GM12864 (cell line): ENCODE data around the gene ITPR1.

Source experiments
- DNase-seq: peaks from one replicate; pipeline ENCODE4 v3.0.0-alpha.2; 2011; ENCODE audit warnings: low read depth
- H3K4me3 ChIP-seq: 2 replicates; pipeline ENCODE4 v1.5.1; 2011; ENCODE audit warnings: mild to moderate bottlenecking, low read depth, low read length, control low read depth
- TF ChIP-seq, protein P1 (sequence below): IDR thresholded peaks from 2 replicates; pipeline ENCODE4 v1.5.1; 2011; ENCODE audit warnings: low read depth, mild to moderate bottlenecking, moderate library complexity, low read length, control low read depth, inconsistent platforms; ENCODE audit errors: missing control alignments

The ITPR1 gene

DNA sequence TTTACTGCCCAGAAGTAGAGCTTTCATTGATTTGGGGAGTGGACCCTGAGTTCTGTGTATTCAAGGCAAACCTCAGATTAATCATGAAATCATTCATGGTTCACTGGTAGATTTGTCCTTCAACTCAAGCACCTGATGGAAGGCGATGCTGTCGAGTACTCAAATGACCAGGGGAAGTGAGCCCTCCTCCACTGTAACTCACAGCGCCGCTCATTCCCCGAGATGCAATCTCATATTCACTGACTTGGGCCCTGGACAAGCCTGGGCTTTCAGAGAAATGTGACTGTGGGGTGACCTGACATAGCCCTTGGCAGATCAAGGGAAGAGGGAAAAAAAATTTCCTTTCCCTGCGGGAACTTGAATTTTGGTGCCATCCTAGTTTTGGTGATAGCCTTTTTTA lies 329.4 kb downstream of the ITPR1 start:
- DNase-seq, result no peak
- no peak overlapping the region for H3K4me3 ChIP-seq
- TF ChIP-seq, protein P1, sequence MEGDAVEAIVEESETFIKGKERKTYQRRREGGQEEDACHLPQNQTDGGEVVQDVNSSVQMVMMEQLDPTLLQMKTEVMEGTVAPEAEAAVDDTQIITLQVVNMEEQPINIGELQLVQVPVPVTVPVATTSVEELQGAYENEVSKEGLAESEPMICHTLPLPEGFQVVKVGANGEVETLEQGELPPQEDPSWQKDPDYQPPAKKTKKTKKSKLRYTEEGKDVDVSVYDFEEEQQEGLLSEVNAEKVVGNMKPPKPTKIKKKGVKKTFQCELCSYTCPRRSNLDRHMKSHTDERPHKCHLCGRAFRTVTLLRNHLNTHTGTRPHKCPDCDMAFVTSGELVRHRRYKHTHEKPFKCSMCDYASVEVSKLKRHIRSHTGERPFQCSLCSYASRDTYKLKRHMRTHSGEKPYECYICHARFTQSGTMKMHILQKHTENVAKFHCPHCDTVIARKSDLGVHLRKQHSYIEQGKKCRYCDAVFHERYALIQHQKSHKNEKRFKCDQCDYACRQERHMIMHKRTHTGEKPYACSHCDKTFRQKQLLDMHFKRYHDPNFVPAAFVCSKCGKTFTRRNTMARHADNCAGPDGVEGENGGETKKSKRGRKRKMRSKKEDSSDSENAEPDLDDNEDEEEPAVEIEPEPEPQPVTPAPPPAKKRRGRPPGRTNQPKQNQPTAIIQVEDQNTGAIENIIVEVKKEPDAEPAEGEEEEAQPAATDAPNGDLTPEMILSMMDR, result no peak

DNA sequence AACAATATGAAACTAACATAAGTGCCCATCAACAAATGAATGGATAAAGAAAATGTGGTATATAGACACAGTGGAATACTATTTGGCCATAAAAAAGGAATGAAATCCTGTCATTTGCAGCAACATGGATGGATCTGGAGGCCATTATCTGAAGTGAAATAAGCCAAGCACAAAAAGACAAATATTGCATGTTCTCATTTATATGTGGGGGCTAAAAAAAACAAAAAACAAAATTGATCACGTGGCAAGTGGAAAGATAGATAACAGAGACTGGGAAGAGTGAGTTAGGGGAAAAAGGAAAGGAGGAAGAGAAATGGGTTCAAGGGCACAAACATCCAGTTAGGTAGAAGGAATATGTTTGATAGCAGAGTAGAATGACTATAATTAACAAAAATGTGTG lies 330.2 kb downstream of the ITPR1 start:
- no peak overlapping the region for H3K4me3 ChIP-seq
- no peak for DNase-seq
- TF ChIP-seq, protein P1, result no peak

DNA sequence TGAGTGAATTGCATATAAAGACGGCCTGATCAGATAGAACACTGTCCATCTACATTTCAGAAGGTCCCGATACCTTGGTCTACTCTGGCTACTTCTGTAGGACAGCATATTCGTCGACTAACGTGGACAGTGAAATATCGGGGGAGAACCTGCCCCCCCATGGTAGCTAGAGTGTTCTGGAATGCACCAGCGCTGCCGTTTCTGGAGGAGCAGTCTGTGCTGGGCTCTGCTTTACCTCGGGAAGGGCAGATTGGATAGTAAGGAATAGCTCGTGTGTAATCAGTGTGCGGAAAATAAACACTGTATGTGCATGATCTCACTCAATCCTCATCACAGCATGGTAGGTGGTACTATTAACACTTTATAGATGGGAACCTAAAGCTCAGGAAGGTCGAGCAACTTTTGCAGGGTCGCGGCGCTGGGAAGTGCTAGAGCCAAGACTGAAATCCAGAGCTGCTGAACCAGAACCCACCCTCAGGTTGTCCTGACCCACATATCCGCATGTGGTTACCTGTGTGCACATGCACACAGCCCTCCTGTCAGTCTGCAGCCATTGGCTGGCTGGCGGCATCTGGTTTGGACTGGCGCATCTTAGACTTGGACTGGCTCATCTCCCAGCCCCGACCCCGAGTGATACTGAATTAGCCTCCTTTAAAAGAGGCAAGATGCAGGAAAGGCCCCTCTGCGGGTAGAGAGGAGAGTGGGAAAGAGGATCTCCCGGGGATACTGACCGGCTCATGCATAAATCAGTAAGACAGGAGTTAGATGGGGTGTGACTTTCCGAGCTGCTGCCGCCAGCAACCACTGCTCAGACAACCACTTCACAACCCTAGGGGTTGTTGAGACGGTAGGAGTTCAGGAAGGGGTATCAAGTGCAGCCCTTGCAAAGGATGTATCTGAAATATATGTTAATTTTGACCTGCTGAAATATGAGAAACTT lies 331.1 kb downstream of the ITPR1 start:
- DNase-seq, result no peak
- TF ChIP-seq, protein P1, result no peak
- H3K4me3 ChIP-seq, result no peak overlapping the region

DNA sequence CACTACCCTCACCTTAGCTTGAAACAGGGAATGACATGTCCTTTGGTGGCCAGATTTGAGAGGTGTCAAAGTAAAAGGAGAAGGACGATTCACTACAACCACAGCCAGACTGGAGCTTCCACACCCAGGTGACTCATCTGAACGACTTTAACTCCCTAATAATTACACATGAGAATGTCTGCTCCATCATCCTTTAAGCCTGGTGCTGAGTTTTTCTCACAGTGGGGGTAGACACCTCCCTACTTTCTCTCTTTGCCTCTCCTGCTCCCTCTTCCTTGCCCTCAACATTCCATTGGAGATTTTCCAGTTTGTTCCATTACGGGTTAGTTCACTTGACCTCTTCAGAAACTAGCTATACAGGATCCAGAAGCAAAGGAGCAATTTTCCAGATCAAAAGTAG lies 331.8 kb downstream of the ITPR1 start:
- H3K4me3 ChIP-seq, result no peak overlapping the region
- DNase-seq, result no peak
- TF ChIP-seq, protein P1, result no peak

DNA sequence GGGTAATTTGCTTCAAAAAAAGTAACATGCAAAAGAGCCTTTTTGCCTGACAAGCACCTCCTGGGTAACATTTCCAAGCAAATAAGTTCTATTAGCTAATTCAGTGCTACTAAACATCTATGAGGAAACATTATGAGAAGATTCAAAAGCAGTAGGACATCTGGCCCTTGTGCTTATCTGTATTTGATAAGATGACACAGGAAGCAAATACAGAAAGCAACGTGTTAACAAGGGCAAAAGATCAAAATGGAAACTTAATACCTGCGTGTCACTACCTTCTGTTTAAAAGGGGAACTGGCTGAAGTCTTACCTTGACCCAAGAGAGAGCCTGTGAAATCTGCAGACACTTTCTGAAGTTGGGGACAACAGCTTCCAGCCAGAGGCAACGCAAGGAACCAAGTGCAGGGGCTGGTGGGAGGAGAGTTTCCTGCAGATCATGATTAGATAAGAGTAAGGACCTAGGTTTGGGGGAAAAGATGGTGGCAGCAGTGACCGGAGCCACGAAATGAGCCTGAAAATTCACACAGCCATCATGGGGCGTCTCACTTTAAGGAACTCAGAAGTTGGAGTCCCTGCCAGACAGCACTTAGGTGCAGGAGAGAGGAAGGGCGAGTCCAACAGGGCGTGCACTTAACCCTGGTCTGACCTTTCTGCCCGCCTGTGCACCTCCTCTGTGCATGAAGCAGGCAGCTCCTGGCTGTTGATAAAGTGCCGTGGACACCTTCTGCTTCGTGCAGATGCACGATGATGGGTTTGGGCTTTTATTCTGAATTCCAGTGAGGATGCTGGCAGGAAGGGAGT lies 332.5 kb downstream of the ITPR1 start:
- DNase-seq, result no peak
- TF ChIP-seq, protein P1, result no peak
- H3K4me3 ChIP-seq, result no peak overlapping the region

DNA sequence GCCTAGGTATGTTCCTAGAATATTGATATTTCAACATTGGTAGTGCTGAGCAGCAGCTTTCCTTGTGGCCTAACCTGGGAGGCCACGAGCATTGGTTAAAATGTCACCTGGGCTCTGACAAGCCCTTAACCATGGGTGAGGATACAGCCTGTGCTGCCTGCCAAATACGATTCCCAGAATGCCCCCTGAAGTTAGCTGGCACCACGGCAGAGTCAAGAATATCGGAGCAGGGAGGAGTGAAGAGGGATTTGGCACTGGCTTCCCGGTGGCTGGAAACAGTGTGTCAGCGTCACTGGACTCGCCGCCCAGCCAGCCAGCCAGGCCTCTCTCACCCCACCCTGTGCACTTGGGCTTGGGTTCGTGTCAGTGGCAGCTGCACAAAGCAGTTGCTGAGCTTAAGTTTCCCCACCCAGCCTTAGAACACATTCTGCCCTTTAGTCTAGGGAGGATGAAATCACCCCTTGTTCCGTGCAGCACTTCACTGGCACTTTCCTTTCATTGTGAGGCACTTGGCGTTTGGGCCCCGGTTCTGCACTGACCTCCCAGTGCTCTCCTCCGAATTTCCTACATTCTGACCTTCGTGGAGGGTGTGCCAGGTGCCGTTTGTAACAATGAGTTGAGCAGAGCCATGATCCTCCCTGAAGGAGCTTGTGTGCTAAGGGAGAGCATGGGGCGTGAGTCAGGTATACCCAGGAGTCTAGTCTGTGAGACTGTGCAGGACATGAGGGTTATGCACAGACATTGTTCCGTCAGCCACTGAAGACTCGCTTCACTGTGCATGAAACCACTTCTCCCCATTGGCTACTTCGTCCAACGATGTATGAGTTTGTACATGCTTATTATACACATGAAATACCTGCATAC lies 333.3 kb downstream of the ITPR1 start:
- no peak overlapping the region for H3K4me3 ChIP-seq
- TF ChIP-seq, protein P1, result no peak
- no peak for DNase-seq
